ENCODE data around the gene TDRD1. TPM values are rescaled to one million over a fixed set of nuclear protein-coding genes. Genes with fewer than 3 reads are reported as not detected.

The TDRD1 gene
- total RNA-seq (2022; extraction: Qiagen RNA extraction; ENCODE audit: low read depth) = not detected in 5 replicates

DNA sequence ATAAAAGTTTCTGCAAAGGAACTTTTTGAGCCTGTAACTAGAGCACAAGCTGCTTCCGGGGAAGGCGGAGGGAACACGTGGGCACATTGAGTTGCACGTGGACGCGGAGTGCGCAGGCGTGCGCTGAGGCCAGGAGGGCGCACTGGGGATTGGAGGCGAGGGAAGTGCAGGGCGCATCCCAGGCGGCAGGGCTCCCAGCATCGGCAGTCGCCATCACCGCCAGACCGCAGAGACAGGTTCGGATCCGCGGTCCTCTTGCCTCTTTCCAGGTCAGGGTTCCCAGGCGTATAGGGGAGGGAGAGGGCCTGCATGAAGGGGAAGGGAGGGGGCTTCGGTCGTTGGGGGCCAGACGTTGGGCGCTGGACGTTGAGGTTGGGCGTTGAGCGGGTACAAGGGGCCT lies at the start of gene TDRD1:
TDRD1 (plus strand) TSS at position 206 of the 400 bp plus-strand sequence. CDS start 8,479 bp downstream, outside the sequence.

GRCh38 chr10:114173921-114174694 lies 5.0 kb upstream of the TDRD1 start, which contains the start of gene CCDC186:
TSS of gene CCDC186 (minus strand) at chr10:114174203. CDS start at chr10:114163268, 10,935 bp downstream.

DNA sequence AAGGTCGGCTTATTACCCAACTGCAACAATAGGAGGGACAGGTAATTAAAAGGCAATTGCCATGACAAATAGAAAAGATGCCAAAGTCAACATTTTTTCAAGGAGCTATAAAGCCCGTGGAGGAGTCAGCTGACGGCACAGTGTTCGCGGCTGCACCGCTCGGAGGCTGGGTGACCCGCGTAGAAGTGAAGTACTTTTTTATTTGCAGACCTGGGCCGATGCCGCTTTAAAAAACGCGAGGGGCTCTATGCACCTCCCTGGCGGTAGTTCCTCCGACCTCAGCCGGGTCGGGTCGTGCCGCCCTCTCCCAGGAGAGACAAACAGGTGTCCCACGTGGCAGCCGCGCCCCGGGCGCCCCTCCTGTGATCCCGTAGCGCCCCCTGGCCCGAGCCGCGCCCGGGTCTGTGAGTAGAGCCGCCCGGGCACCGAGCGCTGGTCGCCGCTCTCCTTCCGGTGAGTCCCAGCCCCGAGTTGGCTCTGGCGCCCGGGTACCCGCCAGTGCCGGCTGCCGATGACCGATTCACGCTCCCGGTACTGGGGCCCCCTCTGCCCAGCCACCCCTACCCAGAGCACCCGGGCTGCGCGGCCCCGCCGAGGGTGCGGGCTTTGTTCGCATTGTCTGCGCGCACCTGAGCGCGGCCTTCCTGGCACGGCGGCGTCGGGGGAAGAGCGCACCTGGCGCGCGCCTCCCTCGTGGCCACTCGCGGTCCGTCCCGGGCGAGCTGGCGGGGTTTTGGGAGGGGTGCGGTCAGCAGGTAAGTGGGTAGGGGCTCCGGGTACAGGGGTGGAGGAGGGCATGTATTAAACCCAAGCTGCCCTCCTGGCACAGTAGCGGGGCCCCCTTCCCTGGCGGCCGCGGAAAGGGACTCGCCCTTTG lies 60.2 kb downstream of the TDRD1 start, which contains the start of gene VWA2:
VWA2 (plus strand) TSS at position 138 of the 877 bp plus-strand sequence. CDS start 9,460 bp downstream, outside the sequence.

Other genes starting within 250 kb of the TDRD1 start
- 0.54 to 0.86 TPM (median 0.76 TPM) in 5 replicates for gene ADRB1, start 135.5 kb upstream of the TDRD1 start, total RNA-seq (2022; extraction: Qiagen RNA extraction; ENCODE audit: low read depth)
- gene CCDC186, start 5.2 kb upstream of the TDRD1 start, total RNA-seq (2022; extraction: Qiagen RNA extraction; ENCODE audit: low read depth) = 4.6 to 7.0 TPM (median 5.8 TPM) in 5 replicates
- not detected in 5 replicates for gene VWA2, start 59.9 kb downstream of the TDRD1 start, total RNA-seq (2022; extraction: Qiagen RNA extraction; ENCODE audit: low read depth)
- 21.7 to 29.6 TPM (median 25.1 TPM) in 5 replicates for gene AFAP1L2, start 225.1 kb downstream of the TDRD1 start, total RNA-seq (2022; extraction: Qiagen RNA extraction; ENCODE audit: low read depth)